H1 (cell line): ENCODE data around the gene IGFBP4. TPM values are rescaled to one million over a fixed set of nuclear protein-coding genes. Genes with fewer than 3 reads are reported as not detected.

Experiments
- polyA plus RNA-seq, 7 experiments: library from polyadenylated mRNA; depleted of rRNA in 3 of 7; stranded (reverse) in 5 of 7; unstranded in 2 of 7; fragments of >200 nt in 5 of 7; fragments of 200-250 nt in 2 of 7; gene quantifications; 1 replicate in 5 of 7; 2 replicates in 1 of 7; 4 replicates in 1 of 7; pipeline versions ENCODE4 v1.2.1 to v1.2.3, GENCODE V29; 2011 to 2013; ENCODE audit warnings: missing spikeins in 2 of 7, mixed read lengths in 2 of 7
- total RNA-seq: library from RNA; stranded (reverse); fragmentation: NEBNext Ultra II Directional; extraction: Animal tissue kit (Norgen Biotek cat#: 25700); gene quantifications from 2 replicates; pipeline ENCODE4 v1.2.1, GENCODE V29; 2021
- TF ChIP-seq, protein P1 (sequence below): fragments of 300-600 bp; sonication (generic); IDR thresholded peaks from 2 replicates; pipeline ENCODE4 v1.7.1; 2012; ENCODE audit warnings: low read length, moderate library complexity, mild to moderate bottlenecking, inconsistent platforms; ENCODE audit not compliant: insufficient replicate concordance

IGFBP4 gene
- total and polyA plus RNA-seq, 2 of the 8 experiments (the other 6 are each of a cell fraction or from before 2014, with no cell fraction given): 85.5 to 105 TPM

DNA sequence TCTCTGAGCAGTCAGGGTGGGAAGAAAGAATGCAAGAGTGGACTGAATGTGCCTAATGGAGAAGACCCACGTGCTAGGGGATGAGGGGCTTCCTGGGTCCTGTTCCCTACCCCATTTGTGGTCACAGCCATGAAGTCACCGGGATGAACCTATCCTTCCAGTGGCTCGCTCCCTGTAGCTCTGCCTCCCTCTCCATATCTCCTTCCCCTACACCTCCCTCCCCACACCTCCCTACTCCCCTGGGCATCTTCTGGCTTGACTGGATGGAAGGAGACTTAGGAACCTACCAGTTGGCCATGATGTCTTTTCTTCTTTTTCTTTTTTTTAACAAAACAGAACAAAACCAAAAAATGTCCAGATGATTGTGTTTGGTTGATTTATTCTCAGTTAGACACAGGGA lies 14.1 kb downstream of the IGFBP4 start (continued):
- TF ChIP-seq, protein P1, sequence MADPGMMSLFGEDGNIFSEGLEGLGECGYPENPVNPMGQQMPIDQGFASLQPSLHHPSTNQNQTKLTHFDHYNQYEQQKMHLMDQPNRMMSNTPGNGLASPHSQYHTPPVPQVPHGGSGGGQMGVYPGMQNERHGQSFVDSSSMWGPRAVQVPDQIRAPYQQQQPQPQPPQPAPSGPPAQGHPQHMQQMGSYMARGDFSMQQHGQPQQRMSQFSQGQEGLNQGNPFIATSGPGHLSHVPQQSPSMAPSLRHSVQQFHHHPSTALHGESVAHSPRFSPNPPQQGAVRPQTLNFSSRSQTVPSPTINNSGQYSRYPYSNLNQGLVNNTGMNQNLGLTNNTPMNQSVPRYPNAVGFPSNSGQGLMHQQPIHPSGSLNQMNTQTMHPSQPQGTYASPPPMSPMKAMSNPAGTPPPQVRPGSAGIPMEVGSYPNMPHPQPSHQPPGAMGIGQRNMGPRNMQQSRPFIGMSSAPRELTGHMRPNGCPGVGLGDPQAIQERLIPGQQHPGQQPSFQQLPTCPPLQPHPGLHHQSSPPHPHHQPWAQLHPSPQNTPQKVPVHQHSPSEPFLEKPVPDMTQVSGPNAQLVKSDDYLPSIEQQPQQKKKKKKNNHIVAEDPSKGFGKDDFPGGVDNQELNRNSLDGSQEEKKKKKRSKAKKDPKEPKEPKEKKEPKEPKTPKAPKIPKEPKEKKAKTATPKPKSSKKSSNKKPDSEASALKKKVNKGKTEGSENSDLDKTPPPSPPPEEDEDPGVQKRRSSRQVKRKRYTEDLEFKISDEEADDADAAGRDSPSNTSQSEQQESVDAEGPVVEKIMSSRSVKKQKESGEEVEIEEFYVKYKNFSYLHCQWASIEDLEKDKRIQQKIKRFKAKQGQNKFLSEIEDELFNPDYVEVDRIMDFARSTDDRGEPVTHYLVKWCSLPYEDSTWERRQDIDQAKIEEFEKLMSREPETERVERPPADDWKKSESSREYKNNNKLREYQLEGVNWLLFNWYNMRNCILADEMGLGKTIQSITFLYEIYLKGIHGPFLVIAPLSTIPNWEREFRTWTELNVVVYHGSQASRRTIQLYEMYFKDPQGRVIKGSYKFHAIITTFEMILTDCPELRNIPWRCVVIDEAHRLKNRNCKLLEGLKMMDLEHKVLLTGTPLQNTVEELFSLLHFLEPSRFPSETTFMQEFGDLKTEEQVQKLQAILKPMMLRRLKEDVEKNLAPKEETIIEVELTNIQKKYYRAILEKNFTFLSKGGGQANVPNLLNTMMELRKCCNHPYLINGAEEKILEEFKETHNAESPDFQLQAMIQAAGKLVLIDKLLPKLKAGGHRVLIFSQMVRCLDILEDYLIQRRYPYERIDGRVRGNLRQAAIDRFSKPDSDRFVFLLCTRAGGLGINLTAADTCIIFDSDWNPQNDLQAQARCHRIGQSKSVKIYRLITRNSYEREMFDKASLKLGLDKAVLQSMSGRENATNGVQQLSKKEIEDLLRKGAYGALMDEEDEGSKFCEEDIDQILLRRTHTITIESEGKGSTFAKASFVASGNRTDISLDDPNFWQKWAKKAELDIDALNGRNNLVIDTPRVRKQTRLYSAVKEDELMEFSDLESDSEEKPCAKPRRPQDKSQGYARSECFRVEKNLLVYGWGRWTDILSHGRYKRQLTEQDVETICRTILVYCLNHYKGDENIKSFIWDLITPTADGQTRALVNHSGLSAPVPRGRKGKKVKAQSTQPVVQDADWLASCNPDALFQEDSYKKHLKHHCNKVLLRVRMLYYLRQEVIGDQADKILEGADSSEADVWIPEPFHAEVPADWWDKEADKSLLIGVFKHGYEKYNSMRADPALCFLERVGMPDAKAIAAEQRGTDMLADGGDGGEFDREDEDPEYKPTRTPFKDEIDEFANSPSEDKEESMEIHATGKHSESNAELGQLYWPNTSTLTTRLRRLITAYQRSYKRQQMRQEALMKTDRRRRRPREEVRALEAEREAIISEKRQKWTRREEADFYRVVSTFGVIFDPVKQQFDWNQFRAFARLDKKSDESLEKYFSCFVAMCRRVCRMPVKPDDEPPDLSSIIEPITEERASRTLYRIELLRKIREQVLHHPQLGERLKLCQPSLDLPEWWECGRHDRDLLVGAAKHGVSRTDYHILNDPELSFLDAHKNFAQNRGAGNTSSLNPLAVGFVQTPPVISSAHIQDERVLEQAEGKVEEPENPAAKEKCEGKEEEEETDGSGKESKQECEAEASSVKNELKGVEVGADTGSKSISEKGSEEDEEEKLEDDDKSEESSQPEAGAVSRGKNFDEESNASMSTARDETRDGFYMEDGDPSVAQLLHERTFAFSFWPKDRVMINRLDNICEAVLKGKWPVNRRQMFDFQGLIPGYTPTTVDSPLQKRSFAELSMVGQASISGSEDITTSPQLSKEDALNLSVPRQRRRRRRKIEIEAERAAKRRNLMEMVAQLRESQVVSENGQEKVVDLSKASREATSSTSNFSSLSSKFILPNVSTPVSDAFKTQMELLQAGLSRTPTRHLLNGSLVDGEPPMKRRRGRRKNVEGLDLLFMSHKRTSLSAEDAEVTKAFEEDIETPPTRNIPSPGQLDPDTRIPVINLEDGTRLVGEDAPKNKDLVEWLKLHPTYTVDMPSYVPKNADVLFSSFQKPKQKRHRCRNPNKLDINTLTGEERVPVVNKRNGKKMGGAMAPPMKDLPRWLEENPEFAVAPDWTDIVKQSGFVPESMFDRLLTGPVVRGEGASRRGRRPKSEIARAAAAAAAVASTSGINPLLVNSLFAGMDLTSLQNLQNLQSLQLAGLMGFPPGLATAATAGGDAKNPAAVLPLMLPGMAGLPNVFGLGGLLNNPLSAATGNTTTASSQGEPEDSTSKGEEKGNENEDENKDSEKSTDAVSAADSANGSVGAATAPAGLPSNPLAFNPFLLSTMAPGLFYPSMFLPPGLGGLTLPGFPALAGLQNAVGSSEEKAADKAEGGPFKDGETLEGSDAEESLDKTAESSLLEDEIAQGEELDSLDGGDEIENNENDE: no peak
